Endothelial cell of umbilical vein (primary cell): ENCODE data around the gene DYNC2LI1. TPM values are rescaled to one million over a fixed set of nuclear protein-coding genes. Genes with fewer than 3 reads are reported as not detected.

Source experiments
- BruUV-seq: library from RNA; stranded (reverse); fragments of 400-500 nt; replicated peaks from 2 replicates; lab custom pipeline; 2021; lab: Mats Ljungman, UMichigan
- CTCF ChIA-PET: fragments of 300-600, 350-600 bp; sonication (Branson Sonifier 250); formaldehyde crosslinking; loops from one replicate; lab custom pipeline; 2021; ENCODE audit warnings: antibody characterized with exemption, inconsistent platforms; lab: Charles Lee
- POLR2A ChIA-PET: fragments of 300-600, 350-600 bp; sonication (Branson Sonifier 250); formaldehyde crosslinking; loops from one replicate; lab custom pipeline; 2021; ENCODE audit warnings: antibody characterized with exemption, inconsistent platforms; lab: Charles Lee
- DNase-seq: peaks from one replicate; pipeline ENCODE4 v3.0.0-alpha.2; 2011; ENCODE audit warnings: low read depth, low spot score
- FAIRE-seq: peaks from 2 replicates; lab custom pipeline; 2011; peaks lifted over from hg19 to GRCh38; lab: Jason Lieb, UNC
- H2AFZ ChIP-seq: 2 replicates; pipeline ENCODE4 v1.6.0; 2012; ENCODE audit warnings: low read depth, low read length, control low read depth, inconsistent platforms
- H3K27ac ChIP-seq: 2 replicates; pipeline ENCODE4 v1.5.1; 2011; ENCODE audit warnings: low read depth, mild to moderate bottlenecking, control low read depth, low read length, moderate library complexity; ENCODE audit not compliant: insufficient read depth
- H3K27me3 ChIP-seq, 2 experiments: 2 replicates each; pipeline versions ENCODE4 v1.6.0 to v1.6.1; 2011; ENCODE audit warnings: low read length in 2 of 2, mixed read lengths in 1 of 2; ENCODE audit not compliant: control insufficient read depth in 2 of 2, insufficient read depth in 2 of 2
- H3K36me3 ChIP-seq, 2 experiments: 2 replicates in 1 of 2; 3 replicates in 1 of 2; pipeline ENCODE4 v1.5.1; 2011; ENCODE audit warnings: low read length in 2 of 2, mild to moderate bottlenecking in 1 of 2, moderate library complexity in 1 of 2; ENCODE audit not compliant: control insufficient read depth in 2 of 2, insufficient read depth in 2 of 2; ENCODE audit errors: extremely low read depth in 1 of 2
- H3K4me1 ChIP-seq: 3 replicates; pipeline ENCODE4 v1.5.1; 2011; ENCODE audit warnings: mild to moderate bottlenecking, low read length; ENCODE audit not compliant: control insufficient read depth, insufficient read depth; ENCODE audit errors: extremely low read depth
- H3K4me2 ChIP-seq: 2 replicates; pipeline ENCODE4 v1.6.1; 2011; ENCODE audit warnings: low read length, control low read depth, mixed read lengths; ENCODE audit not compliant: insufficient read depth
- H3K4me3 ChIP-seq, 3 experiments: fragments of 200-600 bp in 1 of 3; sonication (generic), shearing (Covaris generic) in 1 of 3; replicated peaks in 1 of 3; 2 replicates each; pipeline ENCODE4 v1.5.1; 2011 to 2016; ENCODE audit warnings: control low read depth in 3 of 3, low read length in 3 of 3, mild to moderate bottlenecking in 2 of 3, inconsistent platforms in 1 of 3, low read depth in 1 of 3, moderate library complexity in 1 of 3; ENCODE audit not compliant: insufficient read depth in 1 of 3
- H3K79me2 ChIP-seq: 2 replicates; pipeline ENCODE4 v1.6.0; 2012; ENCODE audit warnings: low read length, inconsistent platforms; ENCODE audit not compliant: control insufficient read depth, insufficient read depth
- H3K9ac ChIP-seq: replicated peaks from 2 replicates; pipeline ENCODE3; 2011; ENCODE audit warnings: low read length, control low read depth; ENCODE audit not compliant: insufficient read depth; ENCODE audit errors: extremely low read depth
- H3K9me1 ChIP-seq: replicated peaks from 3 replicates; pipeline ENCODE4 v1.6.0; 2011; ENCODE audit warnings: mild to moderate bottlenecking, low read length; ENCODE audit not compliant: control insufficient read depth, insufficient read depth; ENCODE audit errors: extremely low read depth
- H3K9me3 ChIP-seq: replicated peaks from 2 replicates; pipeline ENCODE4 v1.5.1; 2012; ENCODE audit warnings: low read length, inconsistent platforms; ENCODE audit not compliant: control insufficient read depth, insufficient read depth
- H4K20me1 ChIP-seq: replicated peaks from 2 replicates; pipeline ENCODE3; 2011; ENCODE audit warnings: mild to moderate bottlenecking, low read length; ENCODE audit not compliant: control insufficient read depth, insufficient read depth; ENCODE audit errors: extremely low read depth
- CTCF ChIP-seq, 2 donors: IDR thresholded peaks; 1 replicate in 1 of 2; 2 replicates in 1 of 2; pipeline ENCODE4 v1.5.1; 2011; ENCODE audit warnings: low read length in 2 of 2, mild to moderate bottlenecking in 2 of 2, moderate library complexity in 2 of 2, control low read depth in 1 of 2, inconsistent platforms in 1 of 2, low read depth in 1 of 2; ENCODE audit not compliant: insufficient read depth in 1 of 2; ENCODE audit errors: extremely low read depth in 1 of 2
- EZH2 ChIP-seq: IDR thresholded peaks from 2 replicates; pipeline ENCODE4 v1.6.1; 2012; ENCODE audit warnings: borderline replicate concordance, low read depth, mild to moderate bottlenecking, moderate library complexity, low read length, inconsistent platforms; ENCODE audit not compliant: severe bottlenecking
- FOS ChIP-seq: IDR thresholded peaks from 2 replicates; pipeline ENCODE4 v1.6.1; 2011; ENCODE audit warnings: mild to moderate bottlenecking, low read length, moderate library complexity, borderline replicate concordance; ENCODE audit not compliant: insufficient read depth
- GATA2 ChIP-seq: IDR thresholded peaks from 2 replicates; pipeline ENCODE4 v1.7.0; 2011; ENCODE audit warnings: low read depth, mild to moderate bottlenecking, moderate library complexity, mixed read lengths, low read length; ENCODE audit not compliant: insufficient read length, insufficient read depth
- JUN ChIP-seq: IDR thresholded peaks from 2 replicates; pipeline ENCODE4 v1.6.1; 2011; ENCODE audit warnings: borderline replicate concordance, low read depth; ENCODE audit not compliant: insufficient read length, insufficient read depth
- MAX ChIP-seq: IDR thresholded peaks from 2 replicates; pipeline ENCODE4 v1.6.1; 2011; ENCODE audit not compliant: insufficient read depth, insufficient read length
- MYC ChIP-seq: IDR thresholded peaks from one replicate; pipeline ENCODE4 v1.6.1; 2011; ENCODE audit warnings: mild to moderate bottlenecking, low read depth, low read length
- POLR2A ChIP-seq: IDR thresholded peaks from 2 replicates; pipeline ENCODE4 v1.6.1; 2012; ENCODE audit warnings: low read depth, mild to moderate bottlenecking, control low read depth, low read length
- POLR2AphosphoS5 ChIP-seq: IDR thresholded peaks from 2 replicates; pipeline ENCODE4 v1.6.1; 2012; ENCODE audit warnings: low read depth, mild to moderate bottlenecking, control low read depth, low read length, moderate library complexity; ENCODE audit not compliant: insufficient read depth
- dilution Hi-C: fragments of 300-500 bp; cut with MboI; formaldehyde crosslinking; loops from one replicate; pipeline ENCODE4 v1.15.0; 2019; ENCODE audit warnings: low sequenced_read_pairs; ENCODE audit not compliant: extremely low pct_ligation_motif_present
- intact Hi-C: fragments of 100-400 bp; cut with micrococcal nuclease; formaldehyde crosslinking; loops from one replicate; pipeline ENCODE4 v1.10.0; 2022
- polyA plus RNA-seq, 4 experiments: library from polyadenylated mRNA; depleted of rRNA in 3 of 4; stranded (reverse) in 3 of 4; unstranded in 1 of 4; fragments of >200 nt; gene quantifications; 2 replicates each; pipeline versions ENCODE4 v1.2.1 to v1.2.3, GENCODE V29; 2011 to 2012; ENCODE audit warnings: missing spikeins in 1 of 4
- total RNA-seq: library from RNA; stranded (reverse); gene quantifications from 2 replicates; pipeline ENCODE4 v1.2.3, GENCODE V29; 2021

DYNC2LI1 gene
- total and polyA plus RNA-seq, 2 donors (not counting 3 experiments of a cell fraction or from before 2014, with no cell fraction given): 4.2 to 8.7 TPM

GRCh38 chr2:43824951-43825493 lies 51.2 kb downstream of the DYNC2LI1 start:
- Histone ChIP-seq H3K27ac (no peak overlapping the region), H3K27me3 (peaks cover 10 to 16% of the 10 kb centered on the region in 2 experiments), H3K79me2 (no peaks in the 10 kb centered on the region), H3K9ac (no peak overlapping the region), H3K9me1 (no peaks in the 10 kb centered on the region), H3K4me2 (no peak overlapping the region), H3K4me1 (no peaks in the 10 kb centered on the region), H3K36me3 (no peaks in the 10 kb centered on the region), H4K20me1 (no peaks in the 10 kb centered on the region), H3K4me3 (no peak overlapping the region), H3K9me3 (no peaks in the 10 kb centered on the region), H2AFZ (no peak overlapping the region)
- dilution Hi-C loops (no loop called here), intact Hi-C loops (no loop called here)
- POLR2A ChIA-PET: no interaction called here
- no TSS peak for BruUV-seq
- no peak for DNase-seq
- no peak for FAIRE-seq
- TF ChIP-seq GATA2: no peak
- no peak for TF ChIP-seq POLR2AphosphoS5
- TF ChIP-seq JUN: no peak
- TF ChIP-seq CTCF (IDR thresholded peaks at IDR 0.05; ENCODE audit: extremely low read depth in 1 of 2, insufficient read depth in 1 of 2, low read depth in 1 of 2, low read length in 2 of 2): no peak
- no peak for TF ChIP-seq EZH2
- TF ChIP-seq FOS: no peak
- TF ChIP-seq MYC: no peak
- no peak for TF ChIP-seq MAX
- TF ChIP-seq POLR2A: no peak
- CTCF ChIA-PET: interaction anchor here (1.2 kb wide), 1 partner anchor 11 kb away, joined by 3 read pairs; no protein-coding TSS in a partner anchor
